ENCODE results near the gene MSH3. TPM values are rescaled to one million over a fixed set of nuclear protein-coding genes. Genes with fewer than 3 reads are reported as not detected.

Gene MSH3
- total RNA-seq, 1 donor from 2014 or later: 13.0 TPM

GRCh38 chr5:80662108-80662507 is 7.7 kb downstream of the MSH3 start:
- no peak overlapping the region for H3K27ac Mint-ChIP-seq (ENCODE audit: unreplicated experiment)
- peaks cover 17% of the 10 kb centered on the region for H3K36me3 Mint-ChIP-seq (ENCODE audit: low read depth, unreplicated experiment)
- no peaks in the 10 kb centered on the region for H3K4me1 Mint-ChIP-seq (ENCODE audit: unreplicated experiment)
- no peaks in the 10 kb centered on the region for H3K9me3 Mint-ChIP-seq (ENCODE audit: unreplicated experiment)
- no peak for DNase-seq (ENCODE audit: low spot score)
- TF ChIP-seq CTCF (IDR thresholded peaks at IDR 0.05; ENCODE audit: unreplicated experiment): no peak
- peaks cover 5% of the 10 kb centered on the region for H3K27me3 Mint-ChIP-seq (ENCODE audit: unreplicated experiment)
- H3K4me3 Mint-ChIP-seq (ENCODE audit: unreplicated experiment): no peak overlapping the region

- TF ChIP-seq CTCF (IDR thresholded peaks at IDR 0.05; ENCODE audit: unreplicated experiment): no peak
- H3K4me1 Mint-ChIP-seq (ENCODE audit: unreplicated experiment): no peaks in the 10 kb centered on the region
- H3K27ac Mint-ChIP-seq (ENCODE audit: unreplicated experiment): no peak overlapping the region
- DNase-seq (ENCODE audit: low spot score): no peak
- peaks cover 5% of the 10 kb centered on the region for H3K27me3 Mint-ChIP-seq (ENCODE audit: unreplicated experiment)
- no peak overlapping the region for H3K4me3 Mint-ChIP-seq (ENCODE audit: unreplicated experiment)
- H3K36me3 Mint-ChIP-seq (ENCODE audit: low read depth, unreplicated experiment): peaks cover 3% of the 10 kb centered on the region
- no peaks in the 10 kb centered on the region for H3K9me3 Mint-ChIP-seq (ENCODE audit: unreplicated experiment)
Observed at GRCh38 chr5:80665057-80665456, 10.6 kb downstream of the MSH3 start.

- Mint-ChIP-seq H3K27ac (ENCODE audit: unreplicated experiment) (no peak overlapping the region), H3K4me3 (ENCODE audit: unreplicated experiment) (no peak overlapping the region), H3K27me3 (ENCODE audit: unreplicated experiment) (peaks cover 1% of the 10 kb centered on the region), H3K4me1 (ENCODE audit: unreplicated experiment) (no peaks in the 10 kb centered on the region), H3K36me3 (ENCODE audit: low read depth, unreplicated experiment) (peaks cover 3% of the 10 kb centered on the region), H3K9me3 (ENCODE audit: unreplicated experiment) (no peaks in the 10 kb centered on the region)
- no peak for DNase-seq (ENCODE audit: low spot score)
- no peak for TF ChIP-seq CTCF (IDR thresholded peaks at IDR 0.05; ENCODE audit: unreplicated experiment)
Observed at GRCh38 chr5:80667384-80667783, 12.9 kb downstream of the MSH3 start.

- Mint-ChIP-seq H3K27ac (ENCODE audit: unreplicated experiment) (no peak overlapping the region), H3K27me3 (ENCODE audit: unreplicated experiment) (peaks cover 1% of the 10 kb centered on the region), H3K36me3 (ENCODE audit: low read depth, unreplicated experiment) (peaks cover 2% of the 10 kb centered on the region)
Observed at GRCh38 chr5:80668016-80668969, 13.8 kb downstream of the MSH3 start.

More at GRCh38 chr5:80668016-80668969, 13.8 kb downstream of the MSH3 start:
- DNase-seq (ENCODE audit: low spot score): no peak
- Mint-ChIP-seq H3K9me3 (ENCODE audit: unreplicated experiment) (no peaks in the 10 kb centered on the region), H3K4me1 (ENCODE audit: unreplicated experiment) (no peaks in the 10 kb centered on the region), H3K4me3 (ENCODE audit: unreplicated experiment) (no peak overlapping the region)
- TF ChIP-seq CTCF (IDR thresholded peaks at IDR 0.05; ENCODE audit: unreplicated experiment): no peak
